Choroid plexus epithelial cell (primary cell): ENCODE data around the gene HIVEP3.
A peak's percentile ranks its signal among the peaks of the same experiment; 100 is the strongest.

Experiments used
- DNase-seq: peaks from one replicate; pipeline ENCODE4 v3.0.0-alpha.2; 2010; ENCODE audit warnings: low read depth
- H3K4me3 ChIP-seq: 2 replicates; pipeline ENCODE4 v1.5.1; 2011; ENCODE audit warnings: low read depth, mild to moderate bottlenecking, control low read depth, low read length, moderate library complexity
- TF ChIP-seq, protein P1 (sequence below): conservative IDR thresholded peaks from 2 replicates; pipeline ENCODE4 v1.5.1; 2011; ENCODE audit warnings: low read depth, mild to moderate bottlenecking, control low read depth, inconsistent platforms, low read length, moderate library complexity

Gene HIVEP3

DNA sequence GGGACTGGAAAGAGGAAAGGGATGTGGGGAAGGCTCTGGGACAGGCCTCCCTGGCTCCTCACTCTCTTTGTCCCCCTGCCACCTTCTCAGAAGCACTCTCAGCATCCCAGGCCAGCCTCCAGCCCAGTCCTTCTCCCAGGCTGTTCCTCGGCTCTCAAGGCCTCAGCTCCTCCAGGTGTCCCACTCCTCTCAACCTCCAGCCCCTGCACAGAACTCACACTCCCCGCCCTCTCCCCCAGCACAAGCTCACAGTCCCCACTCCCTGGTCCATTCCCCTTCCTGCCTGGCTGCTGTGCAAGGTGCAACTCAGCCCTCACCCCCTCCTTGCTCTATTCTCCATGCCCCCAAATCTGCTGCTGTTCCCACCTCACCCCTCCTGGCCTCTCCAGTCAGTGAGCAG, 185.0 kb downstream of the HIVEP3 start:
- H3K4me3 ChIP-seq: no peak overlapping the region
- TF ChIP-seq, protein P1, sequence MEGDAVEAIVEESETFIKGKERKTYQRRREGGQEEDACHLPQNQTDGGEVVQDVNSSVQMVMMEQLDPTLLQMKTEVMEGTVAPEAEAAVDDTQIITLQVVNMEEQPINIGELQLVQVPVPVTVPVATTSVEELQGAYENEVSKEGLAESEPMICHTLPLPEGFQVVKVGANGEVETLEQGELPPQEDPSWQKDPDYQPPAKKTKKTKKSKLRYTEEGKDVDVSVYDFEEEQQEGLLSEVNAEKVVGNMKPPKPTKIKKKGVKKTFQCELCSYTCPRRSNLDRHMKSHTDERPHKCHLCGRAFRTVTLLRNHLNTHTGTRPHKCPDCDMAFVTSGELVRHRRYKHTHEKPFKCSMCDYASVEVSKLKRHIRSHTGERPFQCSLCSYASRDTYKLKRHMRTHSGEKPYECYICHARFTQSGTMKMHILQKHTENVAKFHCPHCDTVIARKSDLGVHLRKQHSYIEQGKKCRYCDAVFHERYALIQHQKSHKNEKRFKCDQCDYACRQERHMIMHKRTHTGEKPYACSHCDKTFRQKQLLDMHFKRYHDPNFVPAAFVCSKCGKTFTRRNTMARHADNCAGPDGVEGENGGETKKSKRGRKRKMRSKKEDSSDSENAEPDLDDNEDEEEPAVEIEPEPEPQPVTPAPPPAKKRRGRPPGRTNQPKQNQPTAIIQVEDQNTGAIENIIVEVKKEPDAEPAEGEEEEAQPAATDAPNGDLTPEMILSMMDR: no peak
- DNase-seq: no peak

DNA sequence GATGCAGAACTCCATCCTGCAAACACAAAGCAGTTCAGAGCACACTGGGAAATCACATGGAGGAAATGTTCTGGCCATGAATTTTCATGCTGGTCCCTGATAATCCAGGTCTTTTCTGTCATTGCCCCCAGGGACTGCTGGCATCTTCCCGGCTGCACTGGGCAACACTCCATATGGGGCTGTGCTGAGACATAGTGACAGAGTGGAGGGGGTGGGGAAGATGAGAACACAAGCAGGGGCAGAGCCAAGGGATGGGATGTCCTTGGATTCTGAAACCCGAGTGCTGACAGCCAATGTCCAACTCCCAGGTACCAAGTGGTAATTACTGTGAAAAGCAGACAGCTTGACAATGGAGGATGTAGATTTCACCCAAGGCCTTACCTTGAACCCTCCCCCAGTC, 185.7 kb downstream of the HIVEP3 start:
- no peak for DNase-seq
- TF ChIP-seq, protein P1: no peak
- H3K4me3 ChIP-seq: no peak overlapping the region

DNA sequence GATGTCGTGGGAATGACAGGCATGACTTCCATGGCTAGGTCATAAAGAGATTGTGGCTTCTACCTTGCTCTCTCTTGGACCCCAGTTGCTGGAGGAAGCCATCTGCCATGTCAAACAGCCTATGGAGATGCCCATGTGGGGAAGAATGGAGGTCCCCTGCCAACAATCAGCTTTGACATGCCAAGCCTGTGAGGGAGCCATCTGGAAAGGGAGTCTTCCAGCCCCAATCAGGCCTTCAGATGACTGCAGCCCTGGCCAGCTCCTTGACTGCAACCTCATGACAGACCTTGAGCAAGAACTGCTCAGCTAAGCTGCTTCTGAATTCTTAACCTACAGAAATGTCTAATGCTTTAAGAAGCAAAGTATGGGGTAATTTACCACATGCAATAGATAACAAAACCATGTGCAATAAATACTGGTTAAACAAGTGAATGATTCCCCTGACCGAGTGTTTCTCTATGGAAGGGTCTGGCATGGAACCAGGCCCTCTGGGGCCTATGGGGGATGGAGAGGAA, 187.1 kb downstream of the HIVEP3 start:
- TF ChIP-seq, protein P1: no peak
- H3K4me3 ChIP-seq: no peak overlapping the region
- DNase-seq: peak; percentile 51

DNA sequence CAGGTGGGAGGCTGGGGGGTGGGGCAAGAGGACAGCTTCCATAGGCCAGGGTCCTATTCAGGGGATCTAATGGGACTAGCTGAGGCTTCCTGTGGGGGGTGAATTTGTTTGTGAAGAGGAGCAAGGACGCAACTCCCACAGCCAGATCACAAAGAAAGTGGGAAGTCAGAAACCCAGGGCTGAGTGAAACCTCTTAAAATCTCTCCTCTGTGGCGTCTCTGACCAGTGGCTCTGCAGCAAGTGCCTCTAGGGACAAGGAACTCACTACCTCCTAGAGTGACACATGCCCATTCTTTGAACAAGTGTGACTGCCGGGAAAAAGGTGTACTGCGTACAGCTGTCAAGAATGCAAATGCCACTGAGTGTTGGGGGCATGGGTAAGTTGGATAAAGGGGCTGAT, 187.9 kb downstream of the HIVEP3 start:
- no peak overlapping the region for H3K4me3 ChIP-seq
- DNase-seq: no peak
- TF ChIP-seq, protein P1: no peak

DNA sequence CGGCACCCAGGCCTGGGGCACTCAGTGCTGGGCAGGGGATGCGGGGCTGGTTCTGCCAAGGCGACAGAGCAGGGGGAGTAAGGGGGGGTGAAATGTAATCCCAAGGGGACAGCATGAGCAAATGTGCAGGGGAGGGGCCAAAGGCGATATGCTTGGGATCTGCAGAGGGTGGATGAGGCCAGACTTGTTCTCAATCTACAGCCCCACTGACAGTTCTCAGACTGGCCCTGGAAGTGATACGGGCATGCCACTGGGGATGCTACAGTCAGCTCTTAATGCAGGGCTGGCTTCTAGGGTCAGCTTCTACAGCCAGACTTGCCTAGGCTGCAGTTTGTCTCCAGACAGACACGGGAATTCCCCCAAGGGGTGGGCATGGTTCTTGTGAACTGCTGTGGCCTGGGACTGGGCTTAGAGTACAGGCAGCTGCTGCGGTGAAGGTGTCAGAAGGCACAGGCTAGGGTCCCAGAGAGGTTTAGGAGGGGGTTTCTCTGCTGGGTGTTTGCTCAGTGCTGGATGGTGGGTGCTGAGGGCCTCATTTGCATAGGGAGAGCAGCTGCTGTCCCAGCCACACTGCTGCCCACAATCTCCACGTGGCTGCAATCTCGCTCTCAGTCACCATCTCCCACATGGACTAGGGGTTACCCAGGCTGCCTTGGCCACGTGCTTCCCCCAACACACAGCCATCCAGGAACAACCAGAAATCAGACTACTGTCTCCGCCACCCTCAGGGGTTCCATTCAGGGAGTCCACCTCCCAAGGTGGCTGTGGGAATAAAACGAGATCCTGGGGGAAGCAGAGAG, 190.1 kb downstream of the HIVEP3 start:
- no peak for DNase-seq
- TF ChIP-seq, protein P1: no peak
- no peak overlapping the region for H3K4me3 ChIP-seq

DNA sequence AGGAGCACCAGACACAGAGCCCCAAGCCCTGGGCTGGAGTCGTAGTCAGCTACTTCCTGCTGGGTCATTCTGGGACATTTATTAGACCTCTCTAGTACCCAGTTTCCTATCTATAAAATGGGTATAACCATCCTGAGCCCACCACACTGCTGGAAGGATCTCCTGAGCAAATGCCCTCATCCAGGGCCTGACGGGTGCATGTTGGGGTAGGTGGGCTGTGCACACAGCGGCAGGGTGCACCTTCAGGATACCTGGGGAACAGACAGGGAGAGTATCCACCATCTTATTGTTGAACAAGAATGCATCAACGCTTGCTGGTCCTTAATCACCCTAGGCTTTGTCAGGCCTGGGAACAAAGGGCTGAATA, 191.0 kb downstream of the HIVEP3 start:
- H3K4me3 ChIP-seq: no peak overlapping the region
- TF ChIP-seq, protein P1: no peak
- no peak for DNase-seq
